ENCODE results near the gene MYLK4.

Gene MYLK4

GRCh38 chr6:2732503-2733089, 18.1 kb downstream of the MYLK4 start:
- no peak for DNase-seq

DNA sequence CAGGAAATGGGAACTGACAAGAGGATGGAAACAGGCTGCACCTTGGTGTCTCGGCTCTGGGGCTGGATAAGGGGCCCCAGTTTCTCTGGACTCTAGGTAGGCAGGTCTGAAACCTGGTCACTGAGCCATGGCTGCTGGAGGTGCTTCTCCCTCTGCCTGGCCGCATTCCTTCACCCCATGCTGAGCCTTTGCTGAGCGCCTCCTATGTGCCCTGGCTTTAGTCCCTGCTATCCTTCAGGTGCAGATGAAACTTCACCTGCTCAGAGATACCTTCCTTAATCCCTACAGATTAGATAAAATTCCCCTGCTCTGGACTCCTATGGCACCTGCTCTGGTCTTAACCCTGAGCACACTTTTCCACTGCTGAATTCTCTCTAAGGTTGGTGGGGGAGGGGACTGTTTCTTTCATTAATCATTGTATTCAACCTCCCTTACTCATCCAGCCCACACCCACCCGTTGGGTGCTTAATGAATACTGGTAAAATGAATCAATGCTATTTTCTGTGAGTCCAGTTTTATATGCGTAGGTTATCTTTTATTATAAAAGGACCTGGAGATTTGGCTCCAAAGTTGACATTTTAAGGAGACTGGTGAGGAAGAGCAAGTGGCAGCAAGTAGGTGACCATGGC, 19.3 kb downstream of the MYLK4 start:
- no peak for DNase-seq

DNA sequence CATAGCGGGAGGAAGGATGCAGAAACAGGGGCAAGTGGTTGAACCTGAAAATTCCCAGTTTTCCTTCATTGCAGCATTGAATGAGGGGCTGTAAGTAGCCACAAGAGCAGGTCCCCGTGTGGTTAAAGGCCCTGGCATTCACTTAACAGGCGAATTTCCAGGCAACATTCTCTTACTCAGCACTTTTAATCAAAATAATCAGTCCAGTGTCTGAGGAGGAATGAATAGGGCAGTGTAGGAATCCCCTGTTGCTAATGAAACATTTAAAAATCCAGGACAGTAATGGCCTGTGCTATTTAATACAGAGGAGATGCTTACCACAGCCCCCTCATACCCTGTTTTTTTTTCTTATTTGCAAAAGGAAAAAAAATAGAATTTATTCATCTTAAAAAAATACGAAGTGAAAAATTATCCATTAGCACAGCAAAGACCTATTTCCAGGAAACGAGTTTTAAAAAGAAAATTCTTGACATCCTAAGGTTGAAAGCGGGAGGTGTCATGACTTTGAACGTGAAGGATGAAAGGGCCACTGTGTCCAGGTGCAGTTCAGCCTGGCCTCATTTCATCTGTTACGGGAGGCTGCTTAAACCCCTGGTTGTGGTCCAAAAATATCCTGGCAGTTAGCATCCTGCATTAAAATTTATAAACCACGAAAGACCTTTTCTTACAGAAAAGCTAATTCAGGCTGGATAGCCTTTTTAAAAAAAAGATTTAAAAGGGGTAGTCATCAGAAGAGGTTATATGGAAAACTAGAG, 20.2 kb downstream of the MYLK4 start:
- DNase-seq: no peak

DNA sequence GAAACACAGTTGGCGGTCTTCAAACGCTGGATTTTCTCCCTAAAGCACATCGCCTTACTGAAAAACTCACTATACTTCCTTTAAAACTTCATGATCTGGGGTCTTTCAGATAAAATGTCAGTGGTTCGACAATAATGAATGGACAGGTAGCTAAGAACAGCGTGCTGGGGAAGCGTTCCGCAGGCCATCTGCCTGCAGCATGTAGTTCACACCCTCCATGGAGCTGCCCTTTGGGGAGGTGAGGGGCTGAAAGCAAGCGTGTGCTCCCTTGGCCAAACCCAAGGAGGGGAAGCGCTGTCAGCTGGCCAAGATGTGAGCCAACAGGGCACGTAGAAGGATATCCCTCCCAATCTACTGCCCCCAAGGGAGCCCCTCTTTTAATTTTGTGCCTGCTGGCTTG, 20.8 kb downstream of the MYLK4 start:
- no peak for DNase-seq

- DNase-seq: no peak
Measured at GRCh38 chr6:2725999-2726567, 24.6 kb downstream of the MYLK4 start.

DNA sequence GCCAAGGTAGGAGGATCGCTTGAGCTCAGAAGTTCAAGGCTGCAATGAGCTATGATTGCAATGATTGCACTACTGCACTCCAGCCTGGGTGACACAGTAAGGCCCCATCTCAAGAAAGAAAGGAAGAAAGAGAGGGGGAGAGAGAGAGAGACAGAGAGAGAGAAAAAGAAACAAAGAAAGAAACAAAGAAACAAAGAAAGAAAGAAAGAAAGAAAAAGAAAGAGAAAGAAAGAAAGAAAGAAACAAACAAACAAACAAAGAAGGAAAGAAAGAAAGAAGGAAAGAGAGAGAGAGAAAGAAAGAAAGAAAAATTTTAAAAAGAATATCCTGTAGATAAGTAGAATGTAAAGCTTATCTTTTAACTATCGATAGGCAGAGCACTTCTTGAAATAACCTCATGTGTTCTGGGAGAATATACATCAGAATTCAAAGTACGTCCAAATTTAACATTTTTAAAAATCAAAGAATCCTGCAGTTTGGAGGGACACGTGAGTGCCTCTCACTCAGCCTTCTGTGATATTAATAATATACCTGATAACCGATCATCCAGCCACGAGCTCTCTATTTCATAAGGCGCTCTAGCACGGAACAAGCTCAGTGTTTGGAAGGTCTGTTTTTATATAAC, 25.2 kb downstream of the MYLK4 start:
- DNase-seq: no peak

- no peak for DNase-seq
Measured at GRCh38 chr6:2721219-2721618, 29.5 kb downstream of the MYLK4 start.

- no peak for DNase-seq
Measured at GRCh38 chr6:2719093-2719455, 31.6 kb downstream of the MYLK4 start.

DNA sequence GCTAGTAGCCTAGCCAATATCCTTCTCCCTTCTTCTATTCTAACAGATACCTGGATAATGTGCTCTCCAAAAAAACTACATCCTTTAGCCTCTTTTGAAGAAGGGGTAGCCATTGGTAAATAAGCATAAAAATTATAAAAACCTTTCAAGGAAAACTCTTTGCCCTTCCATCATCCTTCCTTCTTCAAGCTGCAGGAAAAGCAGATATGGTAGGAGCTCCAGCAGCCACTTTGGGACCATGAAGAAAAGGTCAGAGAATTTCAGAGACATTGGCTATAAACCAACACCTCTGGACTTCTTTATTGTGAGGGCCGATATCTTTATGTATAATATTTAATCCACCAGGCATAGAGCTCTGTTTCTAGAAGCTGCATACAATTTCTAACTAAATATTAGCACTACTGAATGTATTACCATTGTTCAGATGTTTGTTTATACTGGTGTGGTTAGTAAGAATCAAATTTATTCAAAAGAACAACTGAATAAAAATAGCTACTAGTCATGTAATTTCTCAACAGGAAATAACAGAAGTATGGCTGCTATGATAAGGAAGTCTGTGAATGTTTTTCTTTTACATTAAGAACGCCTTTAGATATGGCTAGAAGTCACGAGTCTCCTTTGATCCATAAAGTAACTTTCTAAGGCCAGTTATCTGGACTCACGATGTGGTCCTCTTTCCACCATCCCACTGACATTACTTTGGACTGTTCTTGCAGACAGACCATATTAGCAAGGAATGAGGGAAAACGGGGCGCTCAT, 32.2 kb downstream of the MYLK4 start:
- no peak for DNase-seq

DNA sequence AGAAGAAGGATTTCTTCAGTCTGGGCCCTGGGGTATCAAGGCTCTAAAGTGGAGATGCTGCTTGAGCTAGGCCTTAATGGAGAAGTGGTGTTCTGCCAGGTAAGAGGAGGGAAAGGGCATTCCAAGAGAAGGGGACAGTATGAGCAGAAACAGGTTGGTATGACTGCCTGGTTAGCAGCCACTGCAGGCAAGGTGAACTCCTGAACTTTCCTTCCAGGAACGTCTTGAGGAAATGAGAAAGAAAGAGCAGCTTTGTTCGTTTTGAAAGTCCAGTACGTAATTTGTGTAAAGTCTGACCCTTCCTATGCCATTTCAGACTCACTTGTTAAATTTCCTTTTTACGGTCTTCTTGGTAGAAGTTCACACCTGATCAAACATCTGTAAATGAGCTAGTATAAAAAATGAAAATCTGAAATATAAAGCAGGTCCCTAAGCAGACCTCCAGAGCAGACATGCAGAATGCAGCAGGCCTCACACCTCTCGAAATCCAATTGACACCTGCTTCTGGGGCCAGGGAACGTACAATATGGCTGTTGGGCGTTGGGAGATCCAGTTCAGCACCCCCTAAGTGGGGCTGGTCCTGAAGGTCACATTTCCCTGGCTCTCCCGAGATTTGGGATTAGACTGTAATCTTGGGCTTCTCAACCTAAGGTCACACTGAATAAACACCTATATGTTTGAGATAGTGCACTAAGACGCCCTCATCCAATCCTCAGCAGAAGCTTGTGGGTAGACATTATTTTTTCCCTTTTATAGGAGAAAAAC, 33.6 kb downstream of the MYLK4 start:
- no peak for DNase-seq

DNA sequence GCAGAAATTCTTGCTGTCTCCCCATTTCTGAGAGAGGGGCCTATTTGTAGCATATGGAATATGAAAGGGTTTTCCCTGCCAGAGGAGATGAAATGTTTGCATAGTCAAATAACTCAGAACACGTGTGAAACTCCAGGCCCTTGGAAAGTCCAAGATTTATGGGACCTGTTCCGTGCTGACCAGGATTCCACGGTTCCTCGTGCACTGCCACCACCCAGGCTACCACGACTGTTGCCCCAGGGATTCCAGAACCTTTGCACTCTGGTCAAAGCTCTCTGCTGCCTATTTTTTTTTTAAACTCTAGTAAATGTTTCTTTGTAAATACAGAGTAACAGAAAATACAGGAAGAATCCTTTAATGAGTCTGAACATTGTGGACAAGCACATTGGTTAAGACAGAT, 35.0 kb downstream of the MYLK4 start:
- no peak for DNase-seq

DNA sequence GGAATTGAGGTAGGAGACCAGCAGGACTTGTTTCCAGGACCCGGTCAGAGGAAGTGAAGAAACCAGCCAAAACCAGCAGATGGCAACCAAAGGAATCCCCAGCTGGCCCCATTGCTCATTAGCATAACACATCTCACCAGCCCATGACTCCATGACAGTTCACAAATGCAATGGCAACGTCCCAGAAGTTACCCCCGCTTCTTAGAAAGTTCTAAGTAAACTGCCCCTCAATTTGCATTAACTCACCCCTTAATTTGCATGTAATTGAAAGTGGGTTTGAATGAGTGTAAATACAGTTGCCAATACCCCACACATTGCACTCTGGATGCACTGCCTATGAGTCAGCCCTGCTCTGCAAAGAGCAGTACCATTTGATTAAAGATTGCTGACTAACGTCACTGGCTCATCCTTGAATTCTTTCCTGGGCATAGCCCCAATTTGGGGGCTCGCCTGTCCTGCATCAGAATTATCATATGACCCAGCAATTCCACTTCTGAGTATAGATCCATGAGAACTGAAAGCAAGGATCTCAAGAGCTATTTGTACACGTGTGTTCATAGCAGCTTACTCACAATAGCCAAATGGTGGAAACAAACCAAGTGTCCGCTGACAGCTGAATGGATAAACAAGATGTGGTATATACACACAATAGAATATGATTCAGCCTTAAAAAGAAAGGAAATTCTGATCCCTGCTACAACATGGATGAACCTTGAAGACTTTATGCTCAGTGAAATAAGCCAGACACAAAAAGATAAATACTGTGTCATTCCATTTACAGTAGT, 36.4 kb downstream of the MYLK4 start:
- DNase-seq: no peak

DNA sequence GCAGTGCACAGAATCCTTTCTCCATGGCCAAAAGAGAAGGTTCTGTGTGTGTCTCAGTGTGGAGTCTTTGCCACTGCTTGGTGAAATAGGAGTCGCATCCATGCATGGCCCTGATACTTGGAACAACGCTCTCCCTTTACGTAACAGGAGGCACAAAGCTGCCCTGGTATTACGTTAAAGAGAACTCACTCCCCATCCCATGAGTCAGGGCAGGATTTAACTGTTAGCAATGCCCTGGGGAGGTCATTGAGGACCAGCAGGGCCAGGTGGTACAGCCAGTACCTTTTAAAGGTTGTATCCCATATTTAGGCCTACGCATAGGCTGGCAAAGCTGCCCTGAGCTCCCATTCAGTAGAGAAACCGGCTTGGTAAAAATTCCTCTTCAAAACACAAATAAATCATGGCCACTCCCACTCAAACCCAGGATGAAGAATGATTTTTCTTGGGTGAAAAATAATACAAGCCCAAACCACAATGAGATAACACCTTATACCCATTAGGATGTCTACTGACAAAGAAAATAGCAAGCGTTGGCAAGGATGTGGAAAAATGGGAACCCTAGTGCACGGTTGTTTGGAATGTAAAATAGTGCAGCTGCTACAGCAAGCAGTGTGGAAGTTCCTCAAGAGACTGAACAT, 37.1 kb downstream of the MYLK4 start:
- DNase-seq: no peak

GRCh38 chr6:2712102-2712501, 38.6 kb downstream of the MYLK4 start:
- no peak for DNase-seq

DNA sequence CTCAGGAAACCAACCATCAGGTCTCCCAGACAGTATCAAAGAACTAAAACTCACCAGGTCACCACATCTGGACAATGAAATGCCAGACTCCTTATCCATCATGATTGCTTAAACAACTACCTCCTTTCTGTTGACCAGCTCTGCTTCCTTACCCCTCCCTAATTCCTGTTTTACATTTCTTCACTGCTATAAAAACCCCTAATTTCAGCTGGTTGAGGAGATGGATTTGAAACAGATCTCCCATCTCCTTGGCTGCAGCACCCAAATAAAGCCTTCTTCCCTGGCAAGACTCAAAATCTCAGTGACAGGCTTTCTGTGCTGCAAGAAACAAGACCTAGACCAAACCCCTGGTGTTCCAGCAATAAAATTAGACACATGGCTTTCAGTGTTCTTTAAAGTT, 40.3 kb downstream of the MYLK4 start:
- no peak for DNase-seq

DNA sequence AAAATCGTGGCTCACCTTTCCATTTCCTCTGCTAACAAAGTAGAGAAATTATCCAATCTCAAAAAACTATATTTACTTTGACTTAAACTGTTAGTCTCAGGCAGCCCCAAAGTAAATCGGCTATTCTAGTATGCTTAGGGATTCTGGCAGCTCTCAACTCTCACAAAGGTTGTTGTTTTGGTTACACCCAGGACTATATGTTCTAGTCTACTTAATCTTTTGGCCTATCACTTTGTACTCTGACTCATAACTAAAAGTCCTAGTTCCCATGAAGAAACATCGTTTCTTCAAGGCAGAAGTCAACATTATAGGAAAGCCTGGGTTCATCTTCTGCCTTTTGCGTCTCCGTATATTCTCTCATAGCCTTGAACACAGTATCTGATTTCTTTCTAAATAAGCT, 42.3 kb downstream of the MYLK4 start:
- no peak for DNase-seq

DNA sequence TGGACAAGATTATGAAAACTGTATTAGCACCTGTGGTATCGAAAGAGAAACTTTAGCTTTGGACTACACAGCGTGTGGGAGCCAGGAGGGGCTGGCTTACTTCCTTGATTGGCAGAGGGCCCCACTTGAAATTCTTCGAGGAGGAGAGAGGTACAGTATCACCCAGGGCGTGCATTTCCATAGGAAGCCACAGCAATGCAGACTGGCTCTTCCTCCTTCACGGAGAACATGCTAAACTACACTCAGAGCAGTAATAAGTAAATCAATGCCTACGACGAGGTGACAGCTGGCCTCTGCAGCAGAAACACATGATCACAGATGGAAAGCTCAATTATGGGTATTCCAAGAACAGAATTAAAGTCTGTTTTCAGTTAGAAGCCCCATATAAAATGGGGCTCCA, 44.2 kb downstream of the MYLK4 start:
- no peak for DNase-seq

DNA sequence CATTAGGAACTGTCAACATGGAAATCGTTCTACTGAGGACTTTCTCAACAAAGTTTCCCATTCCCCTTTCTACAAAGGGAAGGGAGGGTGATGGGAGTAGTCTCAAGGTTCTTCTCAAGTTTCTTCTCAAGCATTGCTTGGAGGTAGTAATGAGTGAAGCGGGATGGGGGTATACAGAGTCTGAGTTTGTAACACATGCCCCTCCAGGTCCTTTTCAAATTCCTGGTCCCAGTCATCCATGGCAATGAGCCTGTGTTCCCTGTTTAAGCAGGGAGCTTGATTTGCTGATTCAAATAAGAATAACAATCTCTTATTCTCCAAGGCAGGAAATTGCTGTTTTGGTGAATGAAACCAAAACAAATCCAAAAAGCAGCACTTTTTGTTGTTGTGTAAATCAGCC, 45.5 kb downstream of the MYLK4 start:
- DNase-seq: no peak

GRCh38 chr6:2697291-2697690, 53.4 kb downstream of the MYLK4 start:
- no peak for DNase-seq

GRCh38 chr6:2695454-2696095, 55.1 kb downstream of the MYLK4 start:
- DNase-seq: no peak
